NCI-H2029 (cell line): ENCODE results near the gene ZDHHC3.
A peak's percentile ranks its signal among the peaks of the same experiment; 100 is the strongest.
"Not testable (repeated sequence)": the region's sequence is repeated elsewhere in the genome, so short reads cannot be mapped to it uniquely, and the experiment has no call there.

Source experiments
- DNase-seq: peaks from one replicate; lab custom pipeline; 2025; lab: John Stamatoyannopoulos, UW

ZDHHC3 gene

DNA sequence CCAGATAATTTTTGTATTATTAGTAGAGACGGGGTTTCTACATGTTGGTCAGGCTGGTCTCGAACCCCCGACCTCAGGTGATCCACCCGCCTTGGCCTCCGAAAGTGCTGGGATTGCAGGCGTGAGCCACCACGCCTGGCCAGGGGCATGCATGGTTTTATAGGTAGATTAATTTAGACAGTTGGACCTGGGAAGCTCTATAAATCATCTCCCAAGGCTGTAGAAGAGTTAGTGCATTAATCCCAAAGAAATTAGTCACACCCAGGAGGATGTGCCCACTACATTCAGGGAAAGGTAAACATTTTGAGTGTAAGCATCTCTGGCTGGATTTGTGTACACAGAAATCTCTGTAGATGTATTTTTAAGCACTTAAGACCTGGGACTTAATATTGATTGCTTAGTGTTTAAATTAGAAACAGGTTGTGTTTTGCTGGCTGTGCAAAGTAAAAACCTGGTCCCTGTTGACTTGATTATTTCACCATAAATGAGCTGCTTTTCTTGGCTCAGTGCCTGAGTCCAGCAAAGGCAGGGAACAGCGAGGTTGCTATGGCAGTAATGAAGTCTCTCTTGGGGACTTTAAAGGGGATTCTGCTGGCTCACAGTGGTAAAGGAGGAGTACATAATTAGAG, 19.3 kb upstream of the ZDHHC3 start:
- DNase-seq, result peak; percentile 62

DNA sequence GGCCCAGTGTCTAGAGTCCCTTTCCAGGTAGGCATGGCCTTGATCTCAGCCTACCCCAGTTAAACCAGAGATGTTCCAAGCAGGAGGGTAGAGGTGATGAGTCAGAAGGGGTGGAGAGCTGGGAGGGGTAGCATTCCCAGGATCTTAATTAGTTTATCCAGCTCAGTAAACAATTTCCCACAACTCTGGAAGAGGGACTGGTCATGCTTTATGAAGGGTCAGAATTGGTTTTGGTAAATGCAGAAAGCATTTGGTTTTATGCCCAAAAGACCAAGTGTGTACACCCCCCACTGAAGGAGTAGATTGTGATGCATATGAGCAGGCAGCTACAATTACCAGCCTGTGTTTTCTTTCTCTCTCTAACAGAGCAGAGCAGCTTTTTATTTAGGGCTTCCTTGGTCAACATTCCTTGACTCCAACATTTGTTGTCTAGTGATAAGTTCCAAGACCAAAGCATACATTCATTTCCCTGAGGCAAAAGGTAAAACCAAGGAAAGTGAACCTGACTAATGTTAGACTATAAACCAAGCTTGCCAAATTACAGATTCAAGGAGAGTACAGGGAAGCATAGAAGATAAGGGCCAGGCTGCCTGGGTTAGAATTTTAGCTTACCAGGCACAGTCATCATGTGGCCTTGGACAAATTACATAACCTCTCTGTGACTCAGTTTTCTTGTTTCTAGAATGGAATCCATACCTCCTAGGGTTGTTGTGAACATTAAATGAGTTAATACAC, 17.7 kb upstream of the ZDHHC3 start:
- DNase-seq, result no peak

DNA sequence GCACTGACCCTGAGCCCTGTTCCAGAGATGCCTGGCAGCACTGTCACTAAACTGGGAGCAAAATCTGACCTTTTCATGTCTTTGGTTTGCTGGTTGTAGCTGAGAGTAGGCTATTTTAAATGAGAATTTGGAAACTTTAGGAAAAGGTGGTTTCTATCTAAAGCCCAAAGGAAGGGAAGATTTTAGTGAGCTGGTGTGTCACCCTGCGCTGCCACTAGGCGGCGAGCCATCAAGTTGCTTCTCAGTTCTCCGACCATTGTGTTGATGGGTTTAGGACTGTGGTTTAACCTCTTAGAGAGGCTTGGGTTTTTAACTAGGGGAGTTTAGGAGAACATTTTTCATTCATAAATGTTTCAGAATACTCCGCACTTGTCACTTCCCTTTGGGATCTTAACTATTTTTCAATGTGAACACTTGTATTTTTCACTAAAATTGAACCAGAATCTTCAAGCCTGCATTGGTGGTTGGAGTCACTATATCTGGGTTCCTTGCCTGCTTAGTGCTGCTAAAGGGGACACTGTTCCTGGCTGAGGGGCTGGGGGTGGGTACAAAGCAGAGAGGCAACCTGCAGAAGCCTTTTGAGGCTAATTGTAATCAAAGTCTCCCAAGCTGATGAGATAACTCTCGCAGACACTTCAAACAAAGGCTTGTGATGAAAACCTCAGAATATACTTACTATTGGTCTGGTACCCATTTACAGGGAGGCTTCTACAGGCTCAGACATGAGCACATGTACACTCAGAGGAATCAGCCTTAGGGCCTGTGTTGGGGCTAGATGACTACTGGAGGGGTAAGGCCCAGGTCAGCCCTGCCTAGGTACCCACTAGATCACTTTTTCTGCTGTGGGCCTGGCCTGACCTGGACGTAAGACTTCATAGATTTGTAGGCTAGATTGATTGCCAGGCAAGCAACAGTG, 16.8 kb upstream of the ZDHHC3 start:
- DNase-seq, result no peak

DNA sequence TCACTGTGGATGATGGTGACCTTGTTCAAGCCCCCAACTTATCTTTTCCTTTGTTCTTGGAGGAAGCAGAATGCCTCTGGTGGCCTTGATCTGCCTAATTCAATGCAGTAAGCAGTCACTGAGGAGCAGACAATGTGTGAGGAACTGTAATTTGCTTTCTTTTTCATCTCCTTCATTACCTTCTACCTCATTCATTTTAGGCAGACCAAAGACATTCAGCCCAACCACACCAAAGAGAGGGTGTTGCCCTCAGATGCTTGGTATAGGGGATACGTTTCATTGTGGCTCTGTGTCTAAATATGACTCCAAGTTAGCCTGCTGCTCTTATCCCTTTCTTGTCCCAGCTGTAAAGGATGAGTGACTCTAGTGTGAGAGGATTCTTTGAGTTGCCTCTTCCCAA, 15.4 kb upstream of the ZDHHC3 start:
- no peak for DNase-seq

DNA sequence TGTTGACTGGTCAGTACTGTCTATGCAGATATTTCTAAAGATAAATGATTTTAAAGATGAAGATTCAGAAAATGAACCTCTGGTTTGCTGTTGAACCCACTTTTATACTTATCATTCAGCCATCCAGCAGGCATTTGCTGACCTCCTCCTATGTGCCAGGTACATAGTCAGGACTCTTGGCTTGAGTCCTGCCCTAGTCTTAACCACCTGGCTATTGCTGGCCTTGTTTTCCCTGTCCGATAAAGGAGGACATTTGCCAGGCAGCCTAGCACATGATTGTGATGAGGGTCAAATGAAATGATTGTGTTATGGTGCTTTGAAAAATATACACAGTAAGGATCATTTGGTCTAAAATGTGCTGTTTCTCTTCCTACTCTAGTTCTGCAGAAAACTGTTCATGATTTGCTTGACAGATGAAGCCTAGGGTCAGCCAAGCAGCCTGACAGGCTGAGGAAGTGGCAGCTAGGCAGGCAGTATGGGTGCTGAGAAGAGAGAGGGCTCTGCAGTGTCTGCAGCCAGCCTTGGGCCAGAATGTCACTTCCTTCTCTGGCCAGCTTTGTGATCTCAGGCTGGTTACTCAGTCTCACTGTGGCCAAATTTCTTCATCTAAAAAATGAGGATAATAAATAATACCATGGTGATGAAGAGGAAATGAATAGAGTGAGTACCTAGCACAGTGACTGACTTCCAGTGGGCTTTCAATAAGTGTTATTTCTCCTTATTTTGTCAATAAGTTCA, 13.8 kb upstream of the ZDHHC3 start:
- no peak for DNase-seq

DNA sequence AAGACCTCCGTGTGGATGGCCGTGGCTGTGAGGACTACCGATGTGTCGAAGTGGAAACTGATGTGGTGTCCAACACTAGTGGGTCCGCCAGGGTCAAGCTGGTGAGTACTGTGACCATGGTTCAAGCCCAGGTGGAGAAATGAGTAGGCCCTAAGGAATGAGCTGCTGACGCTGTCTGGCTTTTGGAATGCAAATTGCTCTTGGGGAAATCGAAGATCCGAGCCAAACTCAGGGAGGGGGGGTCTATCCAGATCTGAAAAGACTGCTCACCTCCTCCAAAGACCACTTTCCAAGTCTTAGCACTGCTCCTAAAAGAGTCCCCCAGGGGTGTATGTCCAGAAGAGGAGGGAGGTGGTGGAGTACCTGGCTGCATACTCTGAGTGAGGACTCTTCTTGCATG, 13.2 kb upstream of the ZDHHC3 start:
- no peak for DNase-seq

DNA sequence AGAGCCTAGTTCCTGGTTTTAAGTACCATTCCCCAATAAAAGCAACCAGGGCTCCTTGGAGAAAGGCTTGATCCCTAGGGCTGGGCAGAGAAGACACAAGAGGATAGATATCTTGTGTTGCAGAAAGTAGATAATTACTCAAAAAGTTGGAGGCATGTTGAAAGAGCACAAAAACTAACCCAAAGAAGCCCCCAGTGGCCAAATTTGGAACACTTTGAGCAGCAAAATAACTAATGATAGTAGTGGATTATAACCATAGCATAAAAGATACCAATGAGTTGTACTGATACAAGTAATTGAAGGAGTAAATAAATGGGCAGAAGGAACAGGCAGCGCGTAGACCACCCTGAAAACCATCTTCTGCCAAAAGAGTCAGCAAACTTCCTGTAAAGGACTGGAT, 12.1 kb upstream of the ZDHHC3 start:
- no peak for DNase-seq

DNA sequence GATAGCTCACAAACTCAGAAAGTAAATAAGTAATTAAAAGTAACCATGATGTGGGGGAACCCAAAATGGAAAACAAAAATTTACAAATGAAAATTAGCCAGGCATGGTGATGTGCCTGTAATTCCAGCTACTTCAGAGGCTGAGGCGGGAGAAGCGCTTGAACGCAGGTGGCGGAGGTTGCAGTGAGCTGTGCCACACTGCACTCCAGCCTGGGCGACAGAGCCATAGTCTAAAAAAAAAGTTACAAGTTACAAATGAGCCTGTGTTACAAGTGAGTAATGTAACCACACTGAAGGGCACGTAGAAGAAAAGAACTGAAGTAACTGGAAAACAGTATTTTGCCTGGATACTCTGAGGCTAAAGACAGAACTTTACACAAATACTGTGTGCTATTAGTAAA, 11.4 kb upstream of the ZDHHC3 start:
- DNase-seq, result no peak

DNA sequence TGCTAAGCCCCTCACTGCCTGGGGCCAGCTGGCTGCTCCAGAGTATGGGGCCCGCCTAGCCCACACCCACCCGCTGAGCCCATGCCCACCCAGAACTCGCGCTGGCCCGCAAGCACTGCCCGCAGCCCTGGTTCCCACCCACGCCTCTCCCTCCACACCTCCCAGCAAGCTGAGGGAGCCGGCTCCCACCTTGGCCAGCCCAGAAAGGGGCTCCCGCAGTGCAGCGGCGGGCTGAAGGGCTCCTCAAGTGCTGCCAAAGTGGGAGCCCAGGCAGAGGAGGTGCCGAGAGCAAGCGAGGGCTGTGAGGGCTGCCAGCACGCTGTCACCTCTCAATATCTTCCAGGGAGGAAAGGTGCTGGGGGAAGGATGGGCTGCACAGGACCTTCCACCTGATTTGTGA, 10.4 kb upstream of the ZDHHC3 start:
- not testable (repeated sequence) for DNase-seq

DNA sequence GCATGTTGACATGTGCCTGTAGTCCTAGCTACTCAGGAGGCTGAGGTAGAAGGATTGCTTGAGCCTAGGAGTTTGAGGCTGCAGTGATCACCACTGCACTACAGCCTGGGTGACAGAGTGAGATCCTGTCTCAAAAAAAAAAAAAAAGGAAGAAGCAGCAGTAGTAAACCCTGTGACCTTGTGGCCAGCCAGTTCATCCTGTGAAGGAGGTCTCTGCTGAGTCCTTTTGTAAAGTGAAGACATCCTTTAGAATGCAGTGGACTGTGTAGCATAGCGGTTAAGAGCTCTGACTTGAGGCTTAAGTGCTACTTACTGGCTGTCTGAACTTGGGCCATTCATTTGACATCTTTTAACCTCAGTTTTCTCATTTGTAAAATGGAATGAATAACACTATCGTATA, 8.4 kb upstream of the ZDHHC3 start:
- DNase-seq, result no peak

DNA sequence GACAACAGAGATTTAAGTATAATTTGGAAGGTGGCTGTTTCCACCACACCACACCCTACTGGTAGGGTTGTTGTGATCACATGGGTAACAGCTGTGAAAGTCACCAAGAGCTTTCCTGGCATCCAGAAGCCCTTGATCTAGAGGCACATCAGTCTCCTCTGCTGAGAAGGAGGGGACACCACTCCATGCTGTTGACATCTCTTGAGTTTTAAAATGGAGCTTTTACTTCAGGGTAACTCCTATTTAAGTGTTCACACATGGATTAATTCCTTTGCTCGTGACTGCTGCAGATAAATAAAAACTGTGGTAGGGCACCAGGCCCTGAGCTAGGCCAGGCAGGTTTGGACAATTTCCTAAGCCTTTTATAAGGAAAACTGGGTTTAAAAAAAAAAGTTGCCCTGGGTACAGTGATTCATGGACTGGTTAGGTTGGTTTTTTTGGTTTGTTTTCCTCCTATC, 7.5 kb upstream of the ZDHHC3 start:
- DNase-seq, result no peak

DNA sequence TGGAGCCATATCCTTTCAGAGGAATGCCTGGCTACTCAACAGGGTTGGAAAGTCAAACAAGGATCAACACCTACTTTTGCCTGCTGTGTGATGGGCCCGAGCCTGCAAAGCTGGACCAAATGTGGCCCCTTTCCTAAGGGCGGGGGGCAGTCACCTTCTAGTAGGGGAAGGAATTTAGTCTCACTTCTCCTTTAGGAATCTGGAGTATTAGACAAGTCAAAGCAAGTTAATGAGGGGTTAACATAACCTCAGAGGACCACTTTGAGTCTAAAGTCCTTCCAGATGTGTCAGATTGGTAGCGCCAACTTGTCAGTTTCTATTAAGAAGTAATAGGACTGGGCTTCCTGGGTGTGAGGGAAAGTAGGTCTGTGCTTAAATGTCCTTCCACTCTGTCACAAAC, 6.8 kb upstream of the ZDHHC3 start:
- DNase-seq, result no peak

DNA sequence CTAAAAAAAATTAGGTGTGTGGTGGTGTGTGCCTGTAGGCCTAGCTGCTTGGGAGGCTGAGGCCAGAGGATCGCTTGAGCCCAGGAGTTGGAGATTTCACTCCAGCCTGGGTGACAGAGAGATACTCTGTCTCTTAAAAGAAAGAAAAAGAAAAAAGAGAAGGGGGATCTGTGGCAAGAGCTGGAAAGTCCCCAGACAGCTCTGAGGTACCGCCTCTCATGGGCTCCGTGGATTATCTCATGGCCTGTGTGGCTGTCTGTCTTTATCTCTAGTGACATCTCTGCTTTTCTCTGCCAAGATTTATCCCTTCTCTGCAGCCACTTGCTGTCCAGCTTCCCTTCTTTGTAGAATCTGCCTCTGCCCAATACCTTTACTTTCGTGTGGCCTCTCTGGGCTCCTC, 5.8 kb upstream of the ZDHHC3 start:
- DNase-seq, result no peak

DNA sequence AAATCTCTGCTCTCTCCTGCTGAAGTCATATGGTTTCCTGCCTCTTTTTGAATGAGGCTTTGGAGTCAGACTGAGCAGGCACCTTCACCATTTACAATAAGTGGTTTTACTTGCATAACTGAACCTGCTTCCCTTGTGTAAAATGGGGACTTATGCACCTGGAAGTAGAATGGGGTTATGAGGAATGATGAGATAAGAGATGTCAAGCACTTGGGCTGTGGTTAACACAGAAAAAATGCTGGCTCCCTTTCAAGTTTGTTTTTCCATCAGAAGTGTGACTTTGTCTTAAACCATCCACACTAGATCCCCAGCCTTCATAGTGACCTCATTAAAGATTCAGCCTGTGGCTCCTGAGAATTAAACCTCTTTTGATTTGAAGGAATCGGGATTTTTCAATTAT, 5.2 kb upstream of the ZDHHC3 start:
- no peak for DNase-seq

DNA sequence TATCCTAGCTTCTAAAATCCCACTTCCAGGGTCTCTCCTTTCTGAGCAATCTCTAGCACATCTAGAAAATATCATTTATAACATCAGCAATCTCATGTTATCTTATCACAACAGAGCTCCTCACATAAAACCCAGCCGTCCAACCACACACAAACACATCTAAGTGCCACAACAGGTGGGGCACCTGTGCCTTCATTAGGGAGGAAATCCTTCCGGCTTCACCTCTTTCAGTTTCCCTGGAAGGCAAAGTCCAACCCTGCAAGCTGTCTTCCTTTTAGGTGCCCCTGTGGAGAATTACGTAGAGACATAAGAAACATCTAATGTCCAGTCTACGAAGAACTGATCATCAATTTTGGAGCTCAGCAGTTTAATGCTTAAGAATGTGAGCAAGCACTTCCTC, 1.6 kb downstream of the ZDHHC3 start:
- no peak for DNase-seq

DNA sequence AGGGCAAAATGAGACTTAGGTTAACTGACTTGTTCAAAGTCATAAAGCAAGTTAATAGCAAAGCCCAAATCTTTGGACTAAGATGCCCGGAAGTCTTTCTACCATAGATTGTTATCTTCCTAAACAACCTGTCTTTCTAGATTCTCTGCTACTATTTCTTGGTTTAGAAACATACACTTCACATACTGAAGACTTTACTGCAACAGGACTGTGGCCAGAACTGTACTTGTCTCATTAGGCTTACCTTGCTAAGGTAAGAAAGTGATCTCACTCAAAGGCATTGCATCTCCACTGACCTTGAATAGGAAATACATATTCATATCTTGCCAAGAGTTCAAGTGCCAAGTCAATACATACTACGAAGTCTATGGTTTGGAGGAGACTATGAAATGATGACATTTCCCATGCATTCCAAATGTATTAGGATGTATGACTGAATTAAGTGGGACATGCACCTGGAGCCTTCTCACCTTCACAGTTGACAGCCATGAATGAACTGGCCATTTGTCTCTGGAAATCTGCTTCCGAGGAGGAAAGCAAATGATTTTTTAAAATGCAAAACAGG, 5.0 kb downstream of the ZDHHC3 start:
- no peak for DNase-seq

DNA sequence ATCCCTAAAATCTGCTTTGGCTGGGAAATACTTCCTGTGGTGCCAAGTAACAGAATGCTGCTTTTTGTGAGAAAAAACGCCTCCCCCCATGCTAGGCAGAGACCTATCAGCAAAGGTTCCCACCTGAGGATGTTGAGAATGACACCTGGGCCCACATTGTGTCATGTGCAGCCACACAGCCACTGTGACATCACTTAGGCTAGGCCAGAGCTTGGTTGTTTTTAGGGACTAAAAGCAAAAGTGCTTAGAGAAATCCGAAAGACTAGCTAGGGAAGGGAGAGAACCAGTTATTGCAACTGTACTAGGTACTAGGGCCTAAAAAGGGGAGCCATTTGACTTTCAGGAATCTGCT, 6.2 kb downstream of the ZDHHC3 start:
- no peak for DNase-seq

DNA sequence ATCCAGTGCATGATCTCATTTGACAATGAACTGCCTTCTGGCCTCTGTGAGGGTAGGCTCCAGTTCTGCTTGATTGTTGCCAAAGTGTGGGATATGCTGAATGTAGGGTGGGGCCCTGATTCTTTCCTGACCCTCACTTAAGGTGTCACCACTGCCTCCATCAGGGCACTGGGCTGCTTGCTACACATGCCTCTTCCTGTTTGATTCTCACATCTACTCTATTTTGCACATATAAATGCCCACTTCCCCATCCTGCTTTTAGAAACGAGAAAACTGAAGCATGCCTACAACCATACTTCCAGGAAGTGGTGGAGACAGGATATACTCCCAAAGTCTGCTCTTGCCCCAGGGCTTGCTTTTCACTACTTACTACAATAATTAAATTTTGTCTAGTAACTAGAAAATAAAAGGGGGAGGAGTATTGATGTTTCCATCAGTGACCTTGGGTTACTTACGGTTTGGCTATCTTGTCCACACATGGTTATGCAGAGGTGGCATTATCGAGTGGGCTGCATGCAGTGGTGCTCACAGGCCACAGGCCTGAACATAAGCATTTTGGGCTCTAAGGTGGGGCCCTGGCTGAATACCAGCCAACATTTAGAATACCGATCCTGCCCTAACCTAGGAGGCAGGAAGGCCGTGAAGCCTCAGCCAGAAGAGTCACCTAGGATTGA, 6.7 kb downstream of the ZDHHC3 start:
- DNase-seq, result no peak

DNA sequence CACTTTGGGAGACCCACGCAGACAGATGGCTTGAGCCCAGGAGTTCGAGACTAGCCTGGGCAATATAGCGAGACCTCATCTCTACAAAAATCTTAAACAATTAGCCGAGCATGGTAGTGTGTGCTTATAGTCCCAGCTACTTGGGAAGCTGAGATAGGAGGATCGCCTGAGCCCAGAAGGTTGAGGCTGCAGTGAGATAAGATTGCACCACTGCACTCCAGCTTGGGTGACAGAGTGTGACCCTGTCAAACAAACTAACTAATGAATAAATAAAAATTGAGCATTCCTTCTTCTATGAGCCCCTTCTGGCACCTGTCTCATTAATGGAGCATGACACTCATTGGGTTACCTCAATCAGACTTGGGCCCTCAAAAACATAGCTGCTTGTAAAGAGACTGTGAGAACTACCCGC, 7.5 kb downstream of the ZDHHC3 start:
- no peak for DNase-seq

DNA sequence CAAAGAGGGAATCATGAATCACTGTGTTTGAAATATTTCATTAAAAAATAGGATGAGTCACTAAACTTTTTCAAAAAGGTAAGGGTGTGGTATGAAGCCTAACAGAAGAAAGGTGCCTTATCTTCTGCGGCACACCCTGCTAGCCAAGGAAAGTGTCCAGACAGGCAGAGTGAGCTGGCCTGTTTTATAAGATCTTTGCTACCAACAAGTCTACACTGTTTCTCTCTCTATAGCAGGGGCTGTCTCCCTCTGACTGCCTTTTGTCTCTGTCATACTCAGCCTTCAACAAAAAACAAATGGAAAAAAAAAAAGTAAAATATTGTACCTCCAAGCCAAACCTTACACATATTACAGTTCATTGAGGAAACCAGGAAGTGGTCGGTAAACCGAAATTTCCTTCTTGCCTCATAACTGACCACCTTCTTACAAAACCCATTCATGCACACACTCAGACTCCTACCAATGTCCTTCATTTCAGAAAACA, 9.1 kb downstream of the ZDHHC3 start:
- DNase-seq, result no peak

DNA sequence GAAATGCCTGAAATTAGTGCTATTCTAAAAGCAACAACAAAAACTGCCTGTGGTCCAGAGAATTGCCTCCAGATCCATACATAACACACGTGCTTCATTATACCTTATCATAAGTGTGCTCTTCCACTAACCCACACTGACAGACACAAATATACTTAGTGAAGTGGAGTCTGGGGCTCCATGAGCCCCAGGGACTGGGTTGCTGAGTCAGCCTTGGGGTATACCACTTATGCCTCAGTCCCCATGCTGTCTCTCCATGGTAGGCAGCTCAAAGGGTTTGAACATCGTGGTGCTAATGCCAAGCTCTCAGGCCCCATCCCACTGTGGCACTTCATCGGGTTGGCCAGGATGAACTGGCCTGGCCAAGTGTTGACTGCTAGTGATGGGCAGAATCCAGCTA, 10.8 kb downstream of the ZDHHC3 start:
- no peak for DNase-seq
